ENCODE results near the gene OSBP. TPM values are rescaled to one million over a fixed set of nuclear protein-coding genes. Genes with fewer than 3 reads are reported as not detected.

Gene OSBP
- total and polyA plus RNA-seq, 9 of the 15 experiments (the other 6 are each of a cell fraction or from before 2014, with no cell fraction given), result 11.7 to 49.0 (median 28.7) TPM

GRCh38 chr11:59551659-59552521 is 63.7 kb downstream of the OSBP start (continued):
- TF ChIP-seq ZBTB17 (CRISPR knock-in tag; IDR thresholded peaks at IDR 0.05) (no peak), BRF1 (IDR thresholded peaks at IDR 0.05; ENCODE audit: borderline replicate concordance, extremely low read depth, insufficient read length) (peak; percentile 3), ZNF124 (CRISPR knock-in tag; IDR thresholded peaks at IDR 0.05) (no peak), TBL1XR1 (IDR thresholded peaks at IDR 0.05; ENCODE audit: low read length in 2 of 2) (peak in 1 of 2 experiments; percentile 55; a peak in 1 of 4 replicates), BRD9 (IDR thresholded peaks at IDR 0.05; ENCODE audit: low read depth, partially characterized antibody) (peak; percentile 70), FUS (optimal IDR thresholded peaks at IDR 0.05; ENCODE audit: low read depth, low read length) (no peak), CHCHD3 (CRISPR knock-in tag; IDR thresholded peaks at IDR 0.05) (no peak), SMC3 (conservative IDR thresholded peaks at IDR 0.05; ENCODE audit: insufficient read depth, low read depth, low read length) (no peak), RBM22 (IDR thresholded peaks at IDR 0.05; ENCODE audit: low read depth, low read length, poor library complexity, severe bottlenecking) (no peak), NFATC3 (IDR thresholded peaks at IDR 0.05) (no peak), ZNF384 (IDR thresholded peaks at IDR 0.05; ENCODE audit: low read depth, low read length) (peak; percentile 40; the same call in 1 of the 2 replicates), GATAD2B (IDR thresholded peaks at IDR 0.05; ENCODE audit: borderline replicate concordance) (peak; percentile 59; the same call in 1 of the 2 replicates), SMARCC2 (IDR thresholded peaks at IDR 0.05; ENCODE audit: low read depth) (no peak), MNT (conservative IDR thresholded peaks at IDR 0.05) (0 out of 4 replicates have a peak, but pooled peaks of 1 of the 2 experiments have one; percentile 5), SMAD4 (CRISPR knock-in tag; conservative IDR thresholded peaks at IDR 0.05) (0 out of 2 replicates have a peak, but pooled peaks have one; percentile 25), ZFX (CRISPR knock-in tag; IDR thresholded peaks at IDR 0.05) (no peak), ZNF407 (IDR thresholded peaks at IDR 0.05; ENCODE audit: low read depth) (0 out of 2 replicates have a peak, but pooled peaks have one; percentile 38), JUND (IDR thresholded peaks at IDR 0.05; ENCODE audit: borderline replicate concordance, low read depth, low read length) (no peak), JUND (tag; IDR thresholded peaks at IDR 0.05; ENCODE audit: borderline replicate concordance, low read depth, low read length) (peak; percentile 4; the same call in 1 of the 3 replicates)

Measured in K562 (cell line).